ENCODE results near the gene JADE1.

JADE1 gene

GRCh38 chr4:128859887-128860677 lies 50.6 kb downstream of the JADE1 start:
- no peaks in the 10 kb centered on the region for H3K27me3 ChIP-seq (ENCODE audit: insufficient read depth, low read depth)
- H3K4me3 ChIP-seq (IDR thresholded peaks at IDR 0.05; ENCODE audit: insufficient read depth, low read depth, low read length): no peak overlapping the region
- no peak overlapping the region for H3K27ac ChIP-seq
- H3K79me2 ChIP-seq (ENCODE audit: insufficient read depth, low read depth): peaks cover 13% of the 10 kb centered on the region; the same call in 1 of the 2 replicates
- H3K4me2 ChIP-seq: no peak overlapping the region
- TF ChIP-seq, protein P1, sequence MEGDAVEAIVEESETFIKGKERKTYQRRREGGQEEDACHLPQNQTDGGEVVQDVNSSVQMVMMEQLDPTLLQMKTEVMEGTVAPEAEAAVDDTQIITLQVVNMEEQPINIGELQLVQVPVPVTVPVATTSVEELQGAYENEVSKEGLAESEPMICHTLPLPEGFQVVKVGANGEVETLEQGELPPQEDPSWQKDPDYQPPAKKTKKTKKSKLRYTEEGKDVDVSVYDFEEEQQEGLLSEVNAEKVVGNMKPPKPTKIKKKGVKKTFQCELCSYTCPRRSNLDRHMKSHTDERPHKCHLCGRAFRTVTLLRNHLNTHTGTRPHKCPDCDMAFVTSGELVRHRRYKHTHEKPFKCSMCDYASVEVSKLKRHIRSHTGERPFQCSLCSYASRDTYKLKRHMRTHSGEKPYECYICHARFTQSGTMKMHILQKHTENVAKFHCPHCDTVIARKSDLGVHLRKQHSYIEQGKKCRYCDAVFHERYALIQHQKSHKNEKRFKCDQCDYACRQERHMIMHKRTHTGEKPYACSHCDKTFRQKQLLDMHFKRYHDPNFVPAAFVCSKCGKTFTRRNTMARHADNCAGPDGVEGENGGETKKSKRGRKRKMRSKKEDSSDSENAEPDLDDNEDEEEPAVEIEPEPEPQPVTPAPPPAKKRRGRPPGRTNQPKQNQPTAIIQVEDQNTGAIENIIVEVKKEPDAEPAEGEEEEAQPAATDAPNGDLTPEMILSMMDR (conservative IDR thresholded peaks at IDR 0.05; ENCODE audit: low read depth, low read length): no peak
- no peak overlapping the region for H3K9ac ChIP-seq
- peaks cover 46% of the 10 kb centered on the region; the same call in 1 of the 2 replicates for H3K36me3 ChIP-seq (ENCODE audit: insufficient read depth)
- no peaks in the 10 kb centered on the region for H4K20me1 ChIP-seq (ENCODE audit: insufficient read depth)
- H3K4me1 ChIP-seq (ENCODE audit: low read depth, poor library complexity, severe bottlenecking): peaks cover 11% of the 10 kb centered on the region
- H2AFZ ChIP-seq (ENCODE audit: low read depth): no peak overlapping the region

GRCh38 chr4:128861856-128862518 lies 52.5 kb downstream of the JADE1 start:
- Histone ChIP-seq H3K79me2 (ENCODE audit: insufficient read depth, low read depth) (peaks cover 12% of the 10 kb centered on the region; the same call in 1 of the 2 replicates), H3K27ac (no peak overlapping the region; the same call in 1 of the 2 replicates)
- TF ChIP-seq, protein P1 (conservative IDR thresholded peaks at IDR 0.05; ENCODE audit: low read depth, low read length): no peak

DNA sequence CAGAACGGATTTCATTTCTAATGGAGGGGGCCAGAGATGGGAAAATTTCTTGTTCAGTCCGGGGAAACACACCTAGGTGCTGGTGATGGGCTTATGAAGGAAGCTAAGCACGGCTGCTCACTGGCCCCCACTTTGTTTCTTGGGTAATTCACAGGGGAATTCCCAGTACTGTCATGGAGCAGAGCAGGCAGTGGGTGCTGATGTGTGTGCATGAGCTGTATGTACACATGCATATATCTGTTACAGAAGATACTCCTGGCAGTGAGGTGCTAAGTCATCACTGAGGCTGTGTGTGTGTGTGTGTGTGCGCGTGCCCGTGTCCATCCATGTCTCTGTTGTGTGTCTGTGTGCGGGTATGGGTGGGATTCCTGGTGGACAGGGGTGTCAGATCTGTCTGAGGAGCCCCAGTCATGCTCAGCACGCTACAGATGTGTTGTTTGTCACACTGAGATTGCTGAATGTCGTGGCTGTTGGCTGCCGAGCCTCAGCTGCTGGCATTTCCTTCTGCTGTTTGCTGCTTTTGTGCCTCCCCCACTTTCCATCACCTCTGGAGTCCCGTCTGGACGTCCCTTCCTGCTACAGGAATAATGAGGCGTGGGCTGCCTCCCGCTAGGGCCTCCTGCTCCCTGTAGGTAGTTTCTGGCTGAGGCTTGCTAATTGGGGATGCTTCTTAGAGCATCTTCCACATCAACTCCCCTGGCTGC lies 53.3 kb downstream of the JADE1 start:
- Histone ChIP-seq H2AFZ (ENCODE audit: low read depth) (no peak overlapping the region), H3K36me3 (ENCODE audit: insufficient read depth) (peaks cover 31% of the 10 kb centered on the region; the same call in 1 of the 2 replicates)

More at GRCh38 chr4:128861856-128862518, 52.5 kb downstream of the JADE1 start:
- Histone ChIP-seq H3K4me1 (ENCODE audit: low read depth, poor library complexity, severe bottlenecking) (peaks cover 11% of the 10 kb centered on the region), H4K20me1 (ENCODE audit: insufficient read depth) (no peaks in the 10 kb centered on the region), H2AFZ (ENCODE audit: low read depth) (no peak overlapping the region), H3K9ac (no peak overlapping the region), H3K4me3 (IDR thresholded peaks at IDR 0.05; ENCODE audit: insufficient read depth, low read depth, low read length) (no peak overlapping the region), H3K36me3 (ENCODE audit: insufficient read depth) (peaks cover 34% of the 10 kb centered on the region; the same call in 1 of the 2 replicates), H3K4me2 (no peak overlapping the region), H3K27me3 (ENCODE audit: insufficient read depth, low read depth) (no peaks in the 10 kb centered on the region)

More for the DNA sequence above, 53.3 kb downstream of the JADE1 start:
- no peaks in the 10 kb centered on the region for H3K27me3 ChIP-seq (ENCODE audit: insufficient read depth, low read depth)
- H3K4me3 ChIP-seq (IDR thresholded peaks at IDR 0.05; ENCODE audit: insufficient read depth, low read depth, low read length): no peak overlapping the region
- no peaks in the 10 kb centered on the region for H4K20me1 ChIP-seq (ENCODE audit: insufficient read depth)
- H3K4me2 ChIP-seq: no peak overlapping the region
- TF ChIP-seq, protein P1 (conservative IDR thresholded peaks at IDR 0.05; ENCODE audit: low read depth, low read length): no peak
- no peak overlapping the region; the same call in 1 of the 2 replicates for H3K27ac ChIP-seq
- peaks cover 11% of the 10 kb centered on the region for H3K4me1 ChIP-seq (ENCODE audit: low read depth, poor library complexity, severe bottlenecking)
- H3K79me2 ChIP-seq (ENCODE audit: insufficient read depth, low read depth): peaks cover 12% of the 10 kb centered on the region; the same call in 1 of the 2 replicates
- no peak overlapping the region for H3K9ac ChIP-seq
